Neural crest cell (in vitro differentiated cells): ENCODE results near the gene PKD2. TPM values are rescaled to one million over a fixed set of nuclear protein-coding genes. Genes with fewer than 3 reads are reported as not detected.
"Not testable (repeated sequence)": the region's sequence is repeated elsewhere in the genome, so short reads cannot be mapped to it uniquely, and the experiment has no call there.

Source experiments
- DNase-seq: peaks from one replicate; pipeline ENCODE4 v3.0.0; 2021; ENCODE audit warnings: low read depth, mixed read lengths, low spot score
- H3K27ac Mint-ChIP-seq: one replicate; pipeline ENCODE4 v1.8.0; 2021; ENCODE audit warnings: mild to moderate bottlenecking, mixed read lengths; ENCODE audit not compliant: unreplicated experiment
- H3K27me3 Mint-ChIP-seq: 2 replicates; pipeline ENCODE4 v1.8.0; 2021; ENCODE audit warnings: low read depth, mild to moderate bottlenecking, mixed read lengths
- H3K36me3 Mint-ChIP-seq: 2 replicates; pipeline ENCODE4 v1.8.0; 2021; ENCODE audit warnings: low read depth, mild to moderate bottlenecking, mixed read lengths
- H3K4me1 Mint-ChIP-seq: 2 replicates; pipeline ENCODE4 v1.8.0; 2021; ENCODE audit warnings: mixed read lengths
- H3K4me3 Mint-ChIP-seq: one replicate; pipeline ENCODE4 v1.8.0; 2021; ENCODE audit warnings: mild to moderate bottlenecking, mixed read lengths
- H3K9me3 Mint-ChIP-seq: 2 replicates; pipeline ENCODE4 v1.8.0; 2021; ENCODE audit warnings: mixed read lengths
- total RNA-seq: library from RNA; stranded (reverse); gene quantifications from 2 replicates; pipeline ENCODE4 v1.2.1, GENCODE V29; 2021
- TF ChIP-seq, protein P1 (sequence below): fragments of 200-600 bp; sonication (generic); conservative IDR thresholded peaks from 2 replicates; pipeline ENCODE4 v1.5.0; 2021; ENCODE audit warnings: antibody characterized with exemption, mild to moderate bottlenecking

PKD2 gene
- total RNA-seq, 1 donor from 2014 or later, result 37.9 TPM

DNA sequence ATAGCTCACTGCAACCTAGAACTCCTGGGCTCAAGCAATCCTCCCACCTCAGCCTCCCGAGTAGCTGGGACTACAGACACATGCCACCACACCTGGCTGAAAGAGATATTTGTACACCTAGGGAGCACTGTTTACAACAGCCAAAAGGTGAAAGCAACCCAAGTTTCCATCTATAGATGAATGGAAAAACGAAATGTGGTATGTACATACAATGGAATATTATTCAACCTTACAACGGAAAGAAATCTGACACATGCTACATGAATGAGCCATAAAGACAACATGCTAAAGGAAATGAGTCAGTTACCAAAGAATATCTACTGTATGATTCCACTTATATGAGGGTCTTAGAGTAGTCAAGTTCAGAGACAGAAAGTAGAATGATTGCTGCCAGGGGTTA, 98.8 kb downstream of the PKD2 start:
- H3K27ac Mint-ChIP-seq, result no peak overlapping the region
- no peaks in the 10 kb centered on the region for H3K9me3 Mint-ChIP-seq
- H3K4me1 Mint-ChIP-seq, result peaks cover 13% of the 10 kb centered on the region
- H3K4me3 Mint-ChIP-seq, result no peak overlapping the region
- TF ChIP-seq, protein P1, sequence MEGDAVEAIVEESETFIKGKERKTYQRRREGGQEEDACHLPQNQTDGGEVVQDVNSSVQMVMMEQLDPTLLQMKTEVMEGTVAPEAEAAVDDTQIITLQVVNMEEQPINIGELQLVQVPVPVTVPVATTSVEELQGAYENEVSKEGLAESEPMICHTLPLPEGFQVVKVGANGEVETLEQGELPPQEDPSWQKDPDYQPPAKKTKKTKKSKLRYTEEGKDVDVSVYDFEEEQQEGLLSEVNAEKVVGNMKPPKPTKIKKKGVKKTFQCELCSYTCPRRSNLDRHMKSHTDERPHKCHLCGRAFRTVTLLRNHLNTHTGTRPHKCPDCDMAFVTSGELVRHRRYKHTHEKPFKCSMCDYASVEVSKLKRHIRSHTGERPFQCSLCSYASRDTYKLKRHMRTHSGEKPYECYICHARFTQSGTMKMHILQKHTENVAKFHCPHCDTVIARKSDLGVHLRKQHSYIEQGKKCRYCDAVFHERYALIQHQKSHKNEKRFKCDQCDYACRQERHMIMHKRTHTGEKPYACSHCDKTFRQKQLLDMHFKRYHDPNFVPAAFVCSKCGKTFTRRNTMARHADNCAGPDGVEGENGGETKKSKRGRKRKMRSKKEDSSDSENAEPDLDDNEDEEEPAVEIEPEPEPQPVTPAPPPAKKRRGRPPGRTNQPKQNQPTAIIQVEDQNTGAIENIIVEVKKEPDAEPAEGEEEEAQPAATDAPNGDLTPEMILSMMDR, result no peak
- DNase-seq, result no peak
- no peaks in the 10 kb centered on the region for H3K27me3 Mint-ChIP-seq
- H3K36me3 Mint-ChIP-seq, result no peaks in the 10 kb centered on the region

DNA sequence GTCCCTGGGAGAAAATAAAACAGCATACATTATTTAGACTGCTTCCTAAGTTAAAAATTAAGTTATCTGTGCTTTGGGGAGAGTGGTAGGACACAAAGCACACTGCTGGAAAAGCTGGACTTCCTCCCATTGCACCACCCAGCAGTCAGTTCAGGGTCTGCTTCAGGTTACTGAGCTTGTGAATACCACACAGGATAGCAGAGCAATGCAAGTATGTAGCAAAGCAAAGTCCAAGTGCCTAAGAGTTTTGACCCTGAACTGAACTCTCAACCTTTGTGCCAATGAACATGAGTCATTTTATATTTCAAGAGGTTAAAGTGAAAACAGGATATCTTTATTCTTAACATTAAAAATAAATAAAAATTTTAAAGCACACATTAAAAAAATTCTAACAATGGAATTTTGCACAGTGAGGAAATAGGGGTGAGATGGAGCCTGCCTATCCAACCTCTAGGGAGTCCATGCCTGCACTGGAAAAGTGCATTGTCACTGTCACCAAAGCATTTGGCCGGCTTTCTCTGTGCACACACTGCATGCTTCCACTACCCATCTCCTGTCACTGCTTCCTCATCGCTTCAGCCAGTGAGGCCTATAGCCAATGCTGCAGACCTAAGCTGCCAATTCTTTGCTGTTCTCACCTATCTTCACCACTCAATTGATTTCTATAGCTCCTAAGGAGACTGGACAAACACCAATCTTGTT, 100.1 kb downstream of the PKD2 start:
- no peak overlapping the region for H3K4me3 Mint-ChIP-seq
- no peaks in the 10 kb centered on the region for H3K9me3 Mint-ChIP-seq
- H3K36me3 Mint-ChIP-seq, result no peaks in the 10 kb centered on the region
- H3K27ac Mint-ChIP-seq, result peak overlapping the region; percentile 39
- TF ChIP-seq, protein P1, result no peak
- H3K4me1 Mint-ChIP-seq, result peaks cover 9% of the 10 kb centered on the region
- no peak for DNase-seq
- no peaks in the 10 kb centered on the region for H3K27me3 Mint-ChIP-seq

- peak overlapping the region; percentile 39 for H3K27ac Mint-ChIP-seq
- H3K4me1 Mint-ChIP-seq, H3K27me3 Mint-ChIP-seq, H3K36me3 Mint-ChIP-seq, H3K4me3 Mint-ChIP-seq, H3K9me3 Mint-ChIP-seq, DNase-seq: not testable (repeated sequence)
Observed at GRCh38 chr4:88108108-88108465, 100.7 kb downstream of the PKD2 start.

GRCh38 chr4:88108747-88109122, 101.3 kb downstream of the PKD2 start:
- TF ChIP-seq, protein P1, result no peak
- Mint-ChIP-seq H3K27ac (no peak overlapping the region), H3K4me1 (peaks cover 9% of the 10 kb centered on the region), H3K27me3 (no peaks in the 10 kb centered on the region), H3K36me3 (no peaks in the 10 kb centered on the region), H3K9me3 (no peaks in the 10 kb centered on the region), H3K4me3 (no peak overlapping the region)
- no peak for DNase-seq

- no peaks in the 10 kb centered on the region for H3K9me3 Mint-ChIP-seq
- TF ChIP-seq, protein P1, result no peak
- no peaks in the 10 kb centered on the region for H3K36me3 Mint-ChIP-seq
- no peak for DNase-seq
- peaks cover 9% of the 10 kb centered on the region for H3K4me1 Mint-ChIP-seq
- no peak overlapping the region for H3K27ac Mint-ChIP-seq
- H3K4me3 Mint-ChIP-seq, result no peak overlapping the region
- no peaks in the 10 kb centered on the region for H3K27me3 Mint-ChIP-seq
Observed at GRCh38 chr4:88109123-88109881, 101.9 kb downstream of the PKD2 start.

- no peaks in the 10 kb centered on the region for H3K27me3 Mint-ChIP-seq
Observed at GRCh38 chr4:88110826-88111225, 103.4 kb downstream of the PKD2 start.

More at GRCh38 chr4:88110826-88111225, 103.4 kb downstream of the PKD2 start:
- TF ChIP-seq, protein P1, result no peak
- no peaks in the 10 kb centered on the region for H3K9me3 Mint-ChIP-seq
- no peak overlapping the region for H3K27ac Mint-ChIP-seq
- H3K36me3 Mint-ChIP-seq, result no peaks in the 10 kb centered on the region
- no peak for DNase-seq
- H3K4me1 Mint-ChIP-seq, result peaks cover 9% of the 10 kb centered on the region
- H3K4me3 Mint-ChIP-seq, result no peak overlapping the region
